ENCODE data around the gene NGFR. TPM values are rescaled to one million over a fixed set of nuclear protein-coding genes. Genes with fewer than 3 reads are reported as not detected.

The NGFR gene
- polyA plus RNA-seq, 4 donors = 5.7 to 9.0 (median 6.2) TPM

GRCh38 chr17:49468811-49469385 is 26.2 kb upstream of the NGFR start:
- no peak for DNase-seq (ENCODE audit: low read depth in 4 of 4, low spot score in 3 of 4)

GRCh38 chr17:49469831-49470810 is 25.0 kb upstream of the NGFR start:
- DNase-seq (ENCODE audit: low read depth in 4 of 4, low spot score in 3 of 4) = peak in 2 of 4 donors; percentile 35 to 38

DNA sequence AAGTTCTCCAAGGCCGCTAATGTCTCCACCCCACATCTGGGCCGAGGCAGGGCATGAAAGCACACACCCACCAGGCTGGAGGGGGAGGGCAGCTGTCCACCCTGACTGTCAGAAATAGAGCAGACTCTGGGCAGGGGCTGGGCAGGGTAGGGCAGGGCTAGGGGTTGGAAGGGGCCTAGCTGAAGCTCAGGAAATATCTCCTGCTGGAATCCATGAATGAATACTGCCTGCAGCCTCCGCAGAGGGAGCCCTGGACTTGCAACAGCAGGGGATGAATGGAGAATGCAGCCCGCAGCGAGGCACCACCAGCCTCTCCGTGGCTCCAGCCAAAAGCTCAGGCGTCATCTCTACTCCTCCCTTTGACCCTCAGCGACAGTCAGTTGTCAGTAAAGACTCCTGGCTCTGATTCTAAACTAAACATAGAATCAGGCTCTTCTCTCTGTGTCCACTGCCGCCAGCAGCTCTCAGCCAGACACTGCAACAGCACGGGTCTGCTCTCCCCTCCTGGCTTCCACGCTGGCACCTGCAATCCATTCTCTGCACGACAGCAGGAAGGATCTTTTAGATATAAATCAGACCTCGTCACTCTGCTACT is 23.9 kb upstream of the NGFR start:
- no peak for DNase-seq (ENCODE audit: low read depth in 4 of 4, low spot score in 3 of 4)

GRCh38 chr17:49471769-49472168 is 23.3 kb upstream of the NGFR start:
- DNase-seq (ENCODE audit: low read depth in 4 of 4, low spot score in 3 of 4) = no peak

- no peak for DNase-seq (ENCODE audit: low read depth in 4 of 4, low spot score in 3 of 4)
Measured at GRCh38 chr17:49472527-49472926, 22.6 kb upstream of the NGFR start.

- no peak for DNase-seq (ENCODE audit: low read depth in 4 of 4, low spot score in 3 of 4)
Measured at GRCh38 chr17:49473900-49474751, 21.0 kb upstream of the NGFR start.

DNA sequence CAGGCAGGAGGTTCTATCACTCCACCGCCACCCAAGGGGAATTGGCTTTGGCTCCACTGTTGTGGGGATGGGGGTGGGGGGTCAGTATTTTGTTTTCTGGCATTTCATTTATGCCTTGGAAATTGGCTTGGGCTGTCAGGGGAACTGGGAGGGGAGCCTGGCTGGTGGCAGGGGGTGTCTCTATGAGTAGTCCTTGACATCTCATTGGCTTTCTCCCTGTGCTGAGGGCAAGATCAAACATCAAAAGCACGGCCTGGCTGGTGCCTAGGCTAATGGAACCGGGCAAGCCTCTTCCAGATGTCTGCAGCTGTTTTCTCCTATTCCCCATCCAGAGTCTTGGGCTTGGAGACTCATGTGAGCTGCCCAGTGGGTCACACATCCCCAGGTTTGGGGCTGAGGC is 17.4 kb upstream of the NGFR start:
- no peak for DNase-seq (ENCODE audit: low read depth in 4 of 4, low spot score in 3 of 4)

GRCh38 chr17:49480836-49481615 is 14.1 kb upstream of the NGFR start:
- DNase-seq (ENCODE audit: low read depth in 4 of 4, low spot score in 3 of 4) = no peak

GRCh38 chr17:49482144-49482817 is 12.8 kb upstream of the NGFR start:
- DNase-seq (ENCODE audit: low read depth in 4 of 4, low spot score in 3 of 4) = no peak

DNA sequence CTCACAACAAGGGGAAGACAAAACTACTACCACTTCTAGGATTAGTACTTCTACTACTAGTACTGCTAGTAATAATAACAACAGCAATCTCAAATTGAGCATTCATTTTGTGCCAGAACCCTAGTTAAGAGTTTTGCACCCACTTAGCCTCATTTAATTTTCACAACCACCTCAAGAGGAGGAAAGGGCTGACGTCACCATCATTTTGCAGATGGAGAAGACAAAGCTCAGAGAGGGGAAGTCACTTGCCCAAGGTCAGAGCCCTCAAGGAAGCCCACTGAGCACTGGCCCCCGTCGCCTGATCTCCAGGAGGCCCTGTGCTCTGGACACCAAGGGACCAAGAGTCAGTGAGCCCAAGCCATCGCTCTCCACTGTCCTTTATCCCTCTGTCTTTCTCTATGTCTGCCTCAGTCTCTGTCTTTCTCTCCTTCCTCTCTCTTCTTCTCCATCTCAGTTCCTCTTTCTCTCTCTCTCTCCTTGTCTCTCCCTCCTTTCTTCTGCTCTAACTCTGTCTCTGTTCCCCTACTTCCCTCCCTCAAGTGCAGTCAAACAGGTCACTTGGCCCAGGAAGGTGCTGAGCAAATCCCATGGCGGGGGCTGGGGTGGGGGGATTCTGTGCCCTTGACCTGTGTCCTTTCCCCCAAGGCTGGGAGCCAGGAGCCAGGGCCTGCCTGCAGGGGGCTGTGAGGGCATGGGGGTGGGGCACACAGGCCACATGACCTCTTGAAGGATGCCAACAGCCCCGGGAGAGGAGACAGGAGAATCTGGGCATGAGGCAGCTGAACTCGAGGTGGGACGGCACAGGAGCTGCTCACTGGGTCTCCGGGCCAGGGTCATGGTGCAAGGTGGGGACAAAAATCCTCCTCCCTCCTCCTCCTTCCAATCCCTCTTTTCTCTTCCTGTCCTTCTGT is 11.2 kb upstream of the NGFR start:
- DNase-seq (ENCODE audit: low read depth in 4 of 4, low spot score in 3 of 4) = no peak

- no peak for DNase-seq (ENCODE audit: low read depth in 4 of 4, low spot score in 3 of 4)
Measured at GRCh38 chr17:49484588-49484987, 10.5 kb upstream of the NGFR start.

GRCh38 chr17:49486012-49486641 is 9.0 kb upstream of the NGFR start:
- no peak for DNase-seq (ENCODE audit: low read depth in 4 of 4, low spot score in 3 of 4)

GRCh38 chr17:49487183-49487582 is 7.9 kb upstream of the NGFR start:
- DNase-seq (ENCODE audit: low read depth in 4 of 4, low spot score in 3 of 4) = no peak

DNA sequence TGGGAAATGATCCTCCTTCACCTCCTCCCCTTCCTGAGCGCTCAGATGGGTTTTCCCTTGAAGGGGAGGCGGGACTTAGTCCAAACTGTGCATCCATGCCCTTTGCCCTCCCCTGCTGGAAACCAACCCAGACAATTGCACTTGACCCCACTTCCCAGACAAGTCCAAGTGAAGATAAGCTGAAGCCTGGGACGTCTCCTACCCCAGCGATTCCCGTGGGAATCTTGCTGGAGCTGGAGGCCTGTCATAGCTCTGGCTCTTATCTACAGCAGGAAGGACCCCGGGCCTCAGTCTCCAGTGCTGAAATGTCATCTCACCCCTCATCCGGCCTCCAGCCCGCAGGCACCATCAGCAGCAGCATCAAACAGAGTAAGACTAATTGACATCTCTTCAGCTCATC is 6.5 kb upstream of the NGFR start:
- no peak for DNase-seq (ENCODE audit: low read depth in 4 of 4, low spot score in 3 of 4)

DNA sequence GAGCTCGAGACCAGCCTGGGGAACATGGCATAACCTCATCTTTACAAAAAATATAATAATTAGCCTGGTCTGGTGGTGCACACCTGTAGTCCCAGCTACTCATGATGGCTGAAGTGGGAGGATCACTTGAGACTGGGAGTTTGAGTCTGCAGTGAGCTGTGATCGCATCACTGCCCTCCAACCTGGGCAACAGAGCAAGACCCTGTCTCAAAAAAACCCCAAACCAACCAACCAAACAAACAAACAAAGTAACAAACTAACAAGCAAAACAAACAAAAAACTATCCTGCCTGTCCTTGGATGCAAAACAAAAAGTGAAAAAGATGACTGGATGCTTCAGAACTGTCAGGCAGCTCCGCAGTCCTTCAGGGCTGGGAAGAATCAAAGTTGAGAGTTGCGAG is 5.7 kb upstream of the NGFR start:
- no peak for DNase-seq (ENCODE audit: low read depth in 4 of 4, low spot score in 3 of 4)

GRCh38 chr17:49490276-49490675 is 4.8 kb upstream of the NGFR start:
- DNase-seq (ENCODE audit: low read depth in 4 of 4, low spot score in 3 of 4) = no peak

GRCh38 chr17:49491192-49491769 is 3.8 kb upstream of the NGFR start:
- DNase-seq (ENCODE audit: low read depth in 4 of 4, low spot score in 3 of 4) = no peak

Measured in right renal pelvis (tissue), 4 donors.